Nephron (organoid): ENCODE measurements around the gene SPTBN1.
"Not testable (repeated sequence)": the region's sequence is repeated elsewhere in the genome, so short reads cannot be mapped to it uniquely, and the experiment has no call there.

Experiments used
- H3K27ac Mint-ChIP-seq, 3 experiments: 2 replicates each; pipeline ENCODE4 v1.8.0; 2020; ENCODE audit warnings: mixed read lengths in 3 of 3, mild to moderate bottlenecking in 2 of 3, moderate library complexity in 1 of 3
- H3K27me3 Mint-ChIP-seq: 2 replicates; pipeline ENCODE4 v1.8.0; 2021; ENCODE audit warnings: low read depth, mild to moderate bottlenecking, moderate library complexity, mixed read lengths
- H3K36me3 Mint-ChIP-seq: 2 replicates; pipeline ENCODE4 v1.8.0; 2020; ENCODE audit warnings: low read depth, mixed read lengths
- H3K4me1 Mint-ChIP-seq: 2 replicates; pipeline ENCODE4 v1.8.0; 2020; ENCODE audit warnings: mixed read lengths
- H3K4me3 Mint-ChIP-seq, 3 experiments: 2 replicates each; pipeline ENCODE4 v1.8.0; 2020; ENCODE audit warnings: mild to moderate bottlenecking in 3 of 3, mixed read lengths in 3 of 3, moderate library complexity in 2 of 3
- H3K9me3 Mint-ChIP-seq: 2 replicates; pipeline ENCODE4 v1.8.0; 2020; ENCODE audit warnings: mixed read lengths
- TF ChIP-seq, protein P1 (sequence below), 3 experiments: fragments of 200-600 bp; sonication (generic); IDR thresholded peaks; one replicate each; pipeline ENCODE4 v1.5.0; 2021; ENCODE audit warnings: antibody characterized with exemption in 3 of 3; ENCODE audit not compliant: unreplicated experiment in 3 of 3

The SPTBN1 gene

GRCh38 chr2:54503828-54504227 is 47.7 kb downstream of the SPTBN1 start:
- Mint-ChIP-seq H3K27me3 (no peaks in the 10 kb centered on the region), H3K4me3 (no peak overlapping the region), H3K27ac (no peak overlapping the region), H3K36me3 (no peaks in the 10 kb centered on the region), H3K9me3 (no peaks in the 10 kb centered on the region), H3K4me1 (peaks cover 63% of the 10 kb centered on the region)
- TF ChIP-seq, protein P1, sequence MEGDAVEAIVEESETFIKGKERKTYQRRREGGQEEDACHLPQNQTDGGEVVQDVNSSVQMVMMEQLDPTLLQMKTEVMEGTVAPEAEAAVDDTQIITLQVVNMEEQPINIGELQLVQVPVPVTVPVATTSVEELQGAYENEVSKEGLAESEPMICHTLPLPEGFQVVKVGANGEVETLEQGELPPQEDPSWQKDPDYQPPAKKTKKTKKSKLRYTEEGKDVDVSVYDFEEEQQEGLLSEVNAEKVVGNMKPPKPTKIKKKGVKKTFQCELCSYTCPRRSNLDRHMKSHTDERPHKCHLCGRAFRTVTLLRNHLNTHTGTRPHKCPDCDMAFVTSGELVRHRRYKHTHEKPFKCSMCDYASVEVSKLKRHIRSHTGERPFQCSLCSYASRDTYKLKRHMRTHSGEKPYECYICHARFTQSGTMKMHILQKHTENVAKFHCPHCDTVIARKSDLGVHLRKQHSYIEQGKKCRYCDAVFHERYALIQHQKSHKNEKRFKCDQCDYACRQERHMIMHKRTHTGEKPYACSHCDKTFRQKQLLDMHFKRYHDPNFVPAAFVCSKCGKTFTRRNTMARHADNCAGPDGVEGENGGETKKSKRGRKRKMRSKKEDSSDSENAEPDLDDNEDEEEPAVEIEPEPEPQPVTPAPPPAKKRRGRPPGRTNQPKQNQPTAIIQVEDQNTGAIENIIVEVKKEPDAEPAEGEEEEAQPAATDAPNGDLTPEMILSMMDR (IDR thresholded peaks at IDR 0.05; ENCODE audit: unreplicated experiment in 3 of 3): no peak

- Mint-ChIP-seq H3K27ac (peak overlapping the region in 1 of 3 experiments; percentile 9), H3K36me3 (no peaks in the 10 kb centered on the region), H3K27me3 (no peaks in the 10 kb centered on the region), H3K4me1 (peaks cover 52% of the 10 kb centered on the region), H3K4me3 (no peak overlapping the region), H3K9me3 (no peaks in the 10 kb centered on the region)
- TF ChIP-seq, protein P1 (IDR thresholded peaks at IDR 0.05; ENCODE audit: unreplicated experiment in 3 of 3): no peak
Observed at GRCh38 chr2:54504866-54505265, 48.7 kb downstream of the SPTBN1 start.

DNA sequence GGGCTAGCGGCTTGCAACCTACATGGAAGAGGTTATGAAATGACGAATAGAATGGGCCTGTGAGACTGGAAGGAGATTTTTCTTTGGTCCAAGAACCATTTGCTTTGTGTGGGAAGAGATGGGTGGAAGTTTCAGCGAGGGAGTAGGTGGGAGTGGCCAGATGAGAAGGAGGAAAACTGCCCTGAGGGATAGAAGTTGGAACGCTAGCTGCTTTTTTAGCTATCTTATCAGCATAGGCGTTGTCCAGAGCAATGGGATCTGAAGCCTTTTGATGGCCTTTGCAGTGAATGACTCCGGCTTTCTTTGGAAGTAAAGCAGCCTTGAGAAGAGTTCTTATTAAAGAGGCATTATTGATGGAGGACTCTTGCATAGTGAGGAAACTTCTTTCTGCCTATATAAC is 52.4 kb downstream of the SPTBN1 start:
- Mint-ChIP-seq H3K36me3 (no peaks in the 10 kb centered on the region), H3K4me1 (peaks cover 43% of the 10 kb centered on the region), H3K4me3 (no peak overlapping the region), H3K27me3 (no peaks in the 10 kb centered on the region), H3K27ac (no peak overlapping the region), H3K9me3 (no peaks in the 10 kb centered on the region)
- TF ChIP-seq, protein P1 (IDR thresholded peaks at IDR 0.05; ENCODE audit: unreplicated experiment in 3 of 3): no peak

- H3K9me3 Mint-ChIP-seq, H3K36me3 Mint-ChIP-seq, H3K27me3 Mint-ChIP-seq, H3K4me3 Mint-ChIP-seq, H3K27ac Mint-ChIP-seq: not testable (repeated sequence)
- peaks cover 38% of the 10 kb centered on the region for H3K4me1 Mint-ChIP-seq
Observed at GRCh38 chr2:54509043-54509442, 52.9 kb downstream of the SPTBN1 start.

- no peaks in the 10 kb centered on the region for H3K36me3 Mint-ChIP-seq
- H3K9me3 Mint-ChIP-seq: no peaks in the 10 kb centered on the region
- H3K27me3 Mint-ChIP-seq: no peaks in the 10 kb centered on the region
- H3K27ac Mint-ChIP-seq: peak overlapping the region in 1 of 3 experiments; percentile 69
- H3K4me1 Mint-ChIP-seq: peaks cover 27% of the 10 kb centered on the region
- TF ChIP-seq, protein P1 (IDR thresholded peaks at IDR 0.05; ENCODE audit: unreplicated experiment in 3 of 3): no peak
- H3K4me3 Mint-ChIP-seq: no peak overlapping the region
Observed at GRCh38 chr2:54510916-54511315, 54.8 kb downstream of the SPTBN1 start.

DNA sequence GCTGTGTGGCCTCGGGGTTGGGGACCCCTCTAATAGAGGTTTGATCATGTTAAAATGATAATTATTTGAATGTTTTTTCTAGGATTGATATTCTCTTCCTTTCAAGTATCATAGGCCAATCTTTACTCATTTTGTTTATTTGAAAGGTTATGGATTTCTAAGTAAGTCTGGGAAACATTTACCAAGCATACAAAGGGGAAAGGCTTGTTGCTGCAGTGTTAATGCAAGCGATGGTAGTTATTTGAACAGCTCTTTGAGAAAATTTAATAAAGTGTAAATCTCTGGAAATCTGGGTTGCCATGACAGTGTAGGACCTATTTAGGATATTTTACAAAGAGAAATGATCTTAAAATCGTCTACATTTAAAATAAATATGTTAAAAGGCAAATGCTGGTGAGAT is 56.1 kb downstream of the SPTBN1 start:
- no peaks in the 10 kb centered on the region for H3K27me3 Mint-ChIP-seq
- no peaks in the 10 kb centered on the region for H3K9me3 Mint-ChIP-seq
- H3K4me3 Mint-ChIP-seq: no peak overlapping the region
- no peak overlapping the region for H3K27ac Mint-ChIP-seq
- H3K4me1 Mint-ChIP-seq: peaks cover 27% of the 10 kb centered on the region
- TF ChIP-seq, protein P1 (IDR thresholded peaks at IDR 0.05; ENCODE audit: unreplicated experiment in 3 of 3): no peak
- no peaks in the 10 kb centered on the region for H3K36me3 Mint-ChIP-seq
